ENCODE data around the gene FOXN3. TPM values are rescaled to one million over a fixed set of nuclear protein-coding genes. Genes with fewer than 3 reads are reported as not detected.
A peak's percentile ranks its signal among the peaks of the same experiment; 100 is the strongest.

Gene FOXN3
- total and polyA plus RNA-seq, 8 donors: 43.5 to 80.7 (median 49.1) TPM

DNA sequence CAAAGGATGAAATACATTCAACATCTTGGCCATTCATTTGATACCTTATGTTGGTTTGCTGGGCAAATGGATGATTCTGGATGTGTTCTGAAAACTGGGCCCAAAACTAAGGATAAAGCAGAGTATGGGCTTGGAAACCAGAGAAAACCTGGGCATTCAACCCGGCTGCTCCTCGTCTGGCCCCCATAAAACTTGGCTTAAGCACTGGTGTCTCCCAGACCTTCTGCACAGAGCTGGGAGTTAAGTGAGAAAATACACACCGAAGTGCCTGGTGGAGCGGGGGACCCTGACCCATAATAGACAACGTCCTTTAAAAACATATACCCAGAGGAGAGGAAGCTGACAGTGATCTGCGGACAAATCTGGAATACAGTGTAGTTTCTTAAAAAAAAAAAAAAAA, 112.5 kb downstream of the FOXN3 start:
- Histone ChIP-seq H3K4me1 (peaks cover 32 to 49% of the 10 kb centered on the region in 2 donors), H3K9me3 (no peaks in the 10 kb centered on the region), H3K27ac (peak overlapping the region; percentile 84 to 94), H3K4me3 (peak overlapping the region in 1 of 2 donors; percentile 0), H3K36me3 (no peaks in the 10 kb centered on the region), H3K27me3 (no peaks in the 10 kb centered on the region)
- TF ChIP-seq, protein P1, sequence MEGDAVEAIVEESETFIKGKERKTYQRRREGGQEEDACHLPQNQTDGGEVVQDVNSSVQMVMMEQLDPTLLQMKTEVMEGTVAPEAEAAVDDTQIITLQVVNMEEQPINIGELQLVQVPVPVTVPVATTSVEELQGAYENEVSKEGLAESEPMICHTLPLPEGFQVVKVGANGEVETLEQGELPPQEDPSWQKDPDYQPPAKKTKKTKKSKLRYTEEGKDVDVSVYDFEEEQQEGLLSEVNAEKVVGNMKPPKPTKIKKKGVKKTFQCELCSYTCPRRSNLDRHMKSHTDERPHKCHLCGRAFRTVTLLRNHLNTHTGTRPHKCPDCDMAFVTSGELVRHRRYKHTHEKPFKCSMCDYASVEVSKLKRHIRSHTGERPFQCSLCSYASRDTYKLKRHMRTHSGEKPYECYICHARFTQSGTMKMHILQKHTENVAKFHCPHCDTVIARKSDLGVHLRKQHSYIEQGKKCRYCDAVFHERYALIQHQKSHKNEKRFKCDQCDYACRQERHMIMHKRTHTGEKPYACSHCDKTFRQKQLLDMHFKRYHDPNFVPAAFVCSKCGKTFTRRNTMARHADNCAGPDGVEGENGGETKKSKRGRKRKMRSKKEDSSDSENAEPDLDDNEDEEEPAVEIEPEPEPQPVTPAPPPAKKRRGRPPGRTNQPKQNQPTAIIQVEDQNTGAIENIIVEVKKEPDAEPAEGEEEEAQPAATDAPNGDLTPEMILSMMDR (IDR thresholded peaks at IDR 0.05): no peak
- ATAC-seq (no peak), DNase-seq (peak in 2 of 4 donors; percentile 15 to 24)
- intact Hi-C loops (cut with DNase I): loop anchor here in 1 of 2 donors (10.0 kb wide), 1 partner anchor 110 kb away; the partner anchor contains the start of gene FOXN3

DNA sequence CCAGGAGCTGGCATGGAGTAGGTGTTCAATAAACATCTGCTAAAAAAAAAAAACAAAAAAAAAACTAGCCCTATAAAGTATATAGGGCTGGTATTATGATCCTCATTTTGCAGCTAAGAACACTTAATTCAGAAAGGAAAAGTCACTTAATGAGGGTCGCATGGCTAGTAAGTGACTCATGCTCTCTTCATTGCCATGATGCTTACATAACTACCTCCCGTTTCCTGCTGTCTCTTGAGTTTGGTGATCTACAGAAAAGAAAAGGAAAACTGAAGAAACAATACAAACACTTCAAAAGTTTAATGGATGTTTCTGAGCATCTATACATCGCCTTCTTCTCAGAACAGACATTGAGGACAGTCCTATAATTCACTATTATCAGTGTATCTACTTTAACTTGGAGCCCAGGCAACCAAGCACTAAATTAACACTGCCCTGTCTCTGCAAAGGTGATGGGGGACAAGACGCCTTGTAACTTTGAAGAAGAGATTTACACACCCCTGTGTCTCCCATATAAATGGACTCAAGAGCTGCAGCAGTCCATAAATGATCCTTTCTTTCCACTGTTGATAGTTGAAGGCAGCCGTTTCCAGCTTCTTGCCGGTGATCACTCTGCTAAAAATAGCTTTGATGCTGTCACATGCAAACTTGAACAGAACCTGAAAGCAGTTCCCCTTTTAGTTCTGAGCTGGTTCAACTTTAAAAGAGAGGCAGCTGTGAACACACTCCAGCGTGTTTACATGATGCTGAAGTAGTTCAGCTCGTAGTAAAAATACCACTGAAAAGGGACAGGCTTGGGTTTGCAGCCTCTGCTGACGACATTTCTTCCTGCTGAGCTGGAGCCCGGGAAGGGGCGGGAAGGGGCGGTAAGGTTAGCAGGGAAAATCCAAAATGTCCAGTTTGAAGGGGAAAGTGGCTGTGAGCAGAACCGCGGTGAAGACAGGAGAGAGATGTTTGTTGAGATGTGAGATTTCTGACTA, 113.3 kb downstream of the FOXN3 start:
- Histone ChIP-seq H3K36me3 (no peaks in the 10 kb centered on the region), H3K4me1 (peaks cover 32 to 42% of the 10 kb centered on the region in 2 donors), H3K9me3 (no peaks in the 10 kb centered on the region), H3K27me3 (no peaks in the 10 kb centered on the region), H3K4me3 (peak overlapping the region in 1 of 2 donors; percentile 0), H3K27ac (peak overlapping the region; percentile 84 to 94)
- peak in 3 of 4 donors; percentile 84 to 94 (median 84) for DNase-seq
- intact Hi-C loops (cut with DNase I): loop anchor here in 1 of 2 donors (10.0 kb wide), 1 partner anchor 111 kb away; the partner anchor contains the start of gene FOXN3
- TF ChIP-seq, protein P1 (IDR thresholded peaks at IDR 0.05): no peak
- ATAC-seq: peak; percentile 86

- intact Hi-C loops (cut with DNase I): loop anchor here in 1 of 2 donors (10.0 kb wide), 1 partner anchor 112 kb away; the partner anchor contains the start of gene FOXN3
- TF ChIP-seq, protein P1 (IDR thresholded peaks at IDR 0.05): no peak
- Histone ChIP-seq H3K27me3 (no peaks in the 10 kb centered on the region), H3K9me3 (no peaks in the 10 kb centered on the region), H3K4me3 (no peak overlapping the region), H3K36me3 (no peaks in the 10 kb centered on the region), H3K27ac (peak overlapping the region; percentile 84 to 94), H3K4me1 (peaks cover 29 to 41% of the 10 kb centered on the region in 2 donors)
- DNase-seq (no peak), ATAC-seq (no peak)
Measured at GRCh38 chr14:89302396-89302950, 114.6 kb downstream of the FOXN3 start.

- ATAC-seq: no peak
- intact Hi-C loops (cut with DNase I): no loop called here
- H3K4me3 ChIP-seq: no peak overlapping the region
- no peaks in the 10 kb centered on the region for H3K36me3 ChIP-seq
- no peaks in the 10 kb centered on the region for H3K27me3 ChIP-seq
- TF ChIP-seq, protein P1 (IDR thresholded peaks at IDR 0.05): no peak
- no peak for DNase-seq
- H3K27ac ChIP-seq: no peak overlapping the region
- no peaks in the 10 kb centered on the region for H3K9me3 ChIP-seq
- peaks cover 19 to 26% of the 10 kb centered on the region in 2 donors for H3K4me1 ChIP-seq
Measured at GRCh38 chr14:89299587-89299986, 117.4 kb downstream of the FOXN3 start.

Measured in left lung (tissue), 10 donors.